ENCODE measurements around the gene SLC35B1. TPM values are rescaled to one million over a fixed set of nuclear protein-coding genes. Genes with fewer than 3 reads are reported as not detected.
A peak's percentile ranks its signal among the peaks of the same experiment; 100 is the strongest.

Gene SLC35B1
- total RNA-seq, 3 donors from 2014 or later (not counting 1 experiment from before 2014, with no cell fraction given), result 74.0 to 121 (median 90.2) TPM

GRCh38 chr17:49694847-49695697 is 12.7 kb downstream of the SLC35B1 start:
- Mint-ChIP-seq H3K4me1 (peaks cover 21 to 22% of the 10 kb centered on the region in 2 donors), H3K27me3 (ENCODE audit: low read depth in 2 of 2) (no peaks in the 10 kb centered on the region), H3K4me3 (peak overlapping the region; percentile 61), H3K36me3 (no peaks in the 10 kb centered on the region), H3K27ac (peak overlapping the region; percentile 84 to 94), H3K9me3 (no peaks in the 10 kb centered on the region)
- WGBS (ENCODE audit: insufficient coverage), result 51% methylated on average over 16 of the region's 16 CpGs
- intact Hi-C loops (cut with micrococcal nuclease), result loop anchor here (1.0 to 10.0 kb wide), 4 partner anchors 125 to 302 kb away; partner anchors contain the start of gene DLX3
- H3K27ac ChIP-seq (ENCODE audit: low read length), result peak overlapping the region; percentile 72
- H3K4me1 ChIP-seq (ENCODE audit: control insufficient read depth, insufficient read depth, low read length), result peaks cover 21% of the 10 kb centered on the region
- no peaks in the 10 kb centered on the region for H3K27me3 ChIP-seq (ENCODE audit: control insufficient read depth, insufficient read depth, low read length)
- peak; percentile 94 for TF ChIP-seq CTCF (IDR thresholded peaks at IDR 0.05)
- peaks cover 4% of the 10 kb centered on the region for H3K36me3 ChIP-seq (ENCODE audit: control insufficient read depth, insufficient read depth, low read length)
- H3K9me3 ChIP-seq (ENCODE audit: control insufficient read depth, insufficient read depth, low read length), result no peaks in the 10 kb centered on the region
- H3K4me3 ChIP-seq (ENCODE audit: low read length), result no peak overlapping the region
- DNase-seq, result peak; percentile 69 to 80
- peak; percentile 28 to 63 (median 42) for ATAC-seq

GRCh38 chr17:49692751-49693150 is 15.0 kb downstream of the SLC35B1 start:
- no peaks in the 10 kb centered on the region for H3K9me3 ChIP-seq (ENCODE audit: control insufficient read depth, insufficient read depth, low read length)
- no peak overlapping the region for H3K27ac Mint-ChIP-seq

GRCh38 chr17:49691677-49692191 is 16.0 kb downstream of the SLC35B1 start:
- ATAC-seq (no peak), DNase-seq (no peak)
- no peaks in the 10 kb centered on the region for H3K36me3 ChIP-seq (ENCODE audit: control insufficient read depth, insufficient read depth, low read length)
- H3K27me3 Mint-ChIP-seq (ENCODE audit: low read depth in 2 of 2), result no peaks in the 10 kb centered on the region
- H3K27ac Mint-ChIP-seq, result no peak overlapping the region
- H3K4me1 Mint-ChIP-seq, result peaks cover 36 to 43% of the 10 kb centered on the region in 2 donors
- TF ChIP-seq CTCF (IDR thresholded peaks at IDR 0.05), result no peak
- H3K27ac ChIP-seq (ENCODE audit: low read length), result no peak overlapping the region
- H3K36me3 Mint-ChIP-seq, result no peaks in the 10 kb centered on the region
- 96% methylated on average over 7 of the region's 8 CpGs for WGBS (ENCODE audit: insufficient coverage)
- no peaks in the 10 kb centered on the region for H3K27me3 ChIP-seq (ENCODE audit: control insufficient read depth, insufficient read depth, low read length)
- H3K4me1 ChIP-seq (ENCODE audit: control insufficient read depth, insufficient read depth, low read length), result peaks cover 40% of the 10 kb centered on the region
- intact Hi-C loops (cut with micrococcal nuclease), result loop anchor here (10.0 kb wide), 1 partner anchor 287 kb away; no protein-coding TSS in a partner anchor
- H3K9me3 ChIP-seq (ENCODE audit: control insufficient read depth, insufficient read depth, low read length), result no peaks in the 10 kb centered on the region
- H3K4me3 Mint-ChIP-seq, result no peak overlapping the region
- H3K4me3 ChIP-seq (ENCODE audit: low read length), result no peak overlapping the region
- H3K9me3 Mint-ChIP-seq, result no peaks in the 10 kb centered on the region

More at GRCh38 chr17:49692751-49693150, 15.0 kb downstream of the SLC35B1 start:
- intact Hi-C loops (cut with micrococcal nuclease), result loop anchor here (10.0 kb wide), 1 partner anchor 288 kb away; no protein-coding TSS in a partner anchor
- Mint-ChIP-seq H3K4me1 (peaks cover 36 to 37% of the 10 kb centered on the region in 2 donors), H3K4me3 (no peak overlapping the region), H3K27me3 (ENCODE audit: low read depth in 2 of 2) (no peaks in the 10 kb centered on the region), H3K36me3 (no peaks in the 10 kb centered on the region), H3K9me3 (no peaks in the 10 kb centered on the region)
- Histone ChIP-seq H3K4me1 (ENCODE audit: control insufficient read depth, insufficient read depth, low read length) (peaks cover 35% of the 10 kb centered on the region), H3K4me3 (ENCODE audit: low read length) (no peak overlapping the region), H3K36me3 (ENCODE audit: control insufficient read depth, insufficient read depth, low read length) (no peaks in the 10 kb centered on the region), H3K27me3 (ENCODE audit: control insufficient read depth, insufficient read depth, low read length) (no peaks in the 10 kb centered on the region), H3K27ac (ENCODE audit: low read length) (no peak overlapping the region)
- ATAC-seq (no peak), DNase-seq (no peak)
- WGBS (ENCODE audit: insufficient coverage), result 84% methylated on average over 4 of the region's 4 CpGs
- no peak for TF ChIP-seq CTCF (IDR thresholded peaks at IDR 0.05)
